ENCODE data around the gene PSENEN.
"Not testable (repeated sequence)": the region's sequence is repeated elsewhere in the genome, so short reads cannot be mapped to it uniquely, and the experiment has no call there.

Gene PSENEN

GRCh38 chr19:35752746-35753350, 7.4 kb downstream of the PSENEN start:
- DNase-seq: no peak

GRCh38 chr19:35753634-35754369, 8.4 kb downstream of the PSENEN start:
- DNase-seq: no peak

DNA sequence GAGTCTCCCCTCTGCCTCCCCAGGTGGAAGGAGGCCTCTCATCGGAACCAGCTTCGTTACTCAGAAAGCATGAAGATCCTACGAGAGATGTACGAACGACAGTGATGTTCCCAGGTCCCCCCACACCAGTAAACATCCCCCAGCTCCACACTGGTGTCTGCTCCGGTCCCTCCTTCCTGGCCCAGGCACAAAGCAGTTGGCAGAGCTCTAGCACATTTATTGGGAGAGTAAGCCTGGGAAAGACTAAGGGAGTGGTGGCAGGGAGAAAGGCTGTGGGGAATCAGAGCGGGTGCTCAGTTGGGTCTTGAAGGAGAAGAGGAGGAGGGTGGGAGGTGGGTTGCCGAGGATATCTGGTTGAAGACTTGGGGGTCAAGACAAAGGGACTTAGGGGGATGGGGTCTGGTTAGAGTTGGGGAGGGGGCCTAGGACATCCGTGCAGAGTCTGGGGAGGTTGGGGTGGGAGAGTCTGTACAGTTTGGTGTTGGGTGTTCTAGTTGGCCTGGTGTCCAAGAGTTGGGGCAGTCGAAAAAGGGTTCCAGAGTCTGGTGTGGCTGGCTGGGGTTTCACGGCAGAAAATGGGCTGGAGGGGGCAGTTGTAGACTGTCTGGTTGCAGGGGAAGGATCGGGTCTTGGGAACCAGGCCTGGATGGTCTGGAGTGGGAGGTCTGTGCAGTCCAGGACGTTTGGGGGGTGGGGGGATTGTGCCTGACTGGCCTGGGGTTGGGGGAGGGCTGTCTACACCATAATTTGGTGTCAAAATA, 9.1 kb downstream of the PSENEN start:
- no peak for DNase-seq

- no peak for DNase-seq
These were observed 9.7 kb downstream of the PSENEN start for GRCh38 chr19:35755131-35755549.

DNA sequence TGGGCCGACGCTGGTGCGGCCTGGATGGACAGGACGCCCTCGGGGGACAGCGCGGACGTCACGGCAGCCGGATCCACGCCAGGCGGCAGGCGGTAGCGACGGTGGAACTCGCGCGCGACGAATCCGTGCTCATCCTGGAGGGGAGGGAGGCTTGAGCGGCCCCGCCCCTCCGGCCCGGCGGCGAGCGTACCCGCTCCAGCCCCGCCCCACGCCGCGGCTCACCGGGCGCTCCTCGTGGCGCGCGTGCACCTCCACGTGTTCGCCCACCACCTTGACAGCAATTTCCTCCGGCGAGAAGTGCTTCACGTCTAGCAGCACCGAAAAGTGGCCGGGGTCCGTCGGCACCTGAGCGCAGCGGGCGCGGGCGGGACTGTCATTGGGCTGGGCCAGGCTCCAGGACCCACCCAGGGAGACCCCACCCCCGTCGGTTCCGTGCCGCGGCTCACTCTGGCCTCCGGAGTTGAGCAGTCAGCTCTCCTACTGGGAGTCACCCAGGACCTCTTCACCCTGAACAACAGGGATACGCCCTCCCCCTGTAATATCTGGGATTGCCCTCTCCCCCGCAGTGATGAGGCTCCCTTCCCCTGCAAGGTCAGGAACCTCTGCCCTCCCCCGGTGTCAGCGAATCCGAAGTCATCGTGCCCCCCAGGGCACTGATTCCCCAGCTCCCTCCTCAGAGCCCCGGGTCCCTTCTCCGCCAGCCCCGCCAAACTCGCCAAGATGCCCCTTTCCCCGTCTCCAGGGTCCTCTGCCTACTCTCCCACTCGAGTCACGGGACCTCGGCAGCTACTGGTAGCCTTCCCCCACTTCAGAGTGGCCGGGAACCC, 10.3 kb downstream of the PSENEN start:
- DNase-seq: no peak

DNA sequence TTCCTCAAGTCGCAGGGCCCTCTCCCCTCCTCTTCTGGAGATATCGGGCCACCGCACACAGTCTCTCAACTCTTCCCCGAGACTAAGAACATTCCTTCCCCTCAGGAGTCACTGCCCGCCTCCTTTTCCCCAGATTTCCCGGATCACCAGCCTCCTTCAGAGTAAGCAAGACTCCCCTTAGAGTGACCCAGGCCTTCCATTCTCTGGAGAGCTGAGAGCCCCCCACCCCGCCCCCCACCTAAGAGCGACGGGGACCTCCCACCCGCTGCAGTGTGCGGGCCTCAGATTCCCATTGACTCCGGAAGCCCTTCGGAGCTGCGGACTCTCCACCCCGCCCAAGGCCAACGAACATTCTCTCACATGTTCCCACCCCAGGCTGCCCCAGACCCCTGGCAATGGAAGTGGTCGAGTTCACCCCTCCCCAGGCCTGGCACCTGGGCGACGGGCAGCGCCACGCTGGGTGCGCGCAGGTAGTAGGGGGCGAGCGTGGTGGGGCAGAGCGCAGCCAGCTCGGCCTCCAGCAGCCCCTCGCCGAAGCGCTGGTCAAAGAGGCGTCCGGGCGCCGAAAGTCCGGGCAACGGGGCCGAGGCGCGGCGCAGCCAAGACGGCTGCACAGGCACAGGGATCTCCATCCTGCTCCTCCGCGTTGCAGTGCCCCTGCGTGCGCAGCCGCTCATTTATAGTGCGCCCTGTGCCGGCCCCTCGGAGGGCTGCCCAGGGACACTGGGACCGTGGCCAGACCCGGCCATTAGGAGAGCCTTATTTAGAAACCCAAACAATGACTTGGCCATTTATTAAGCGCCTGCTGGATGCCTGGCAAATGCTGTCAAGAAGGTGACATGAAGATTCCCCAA, 11.2 kb downstream of the PSENEN start, which contains the start of gene HSPB6:
Gene HSPB6 (minus strand): TSS at position 653 of the 854 bp plus-strand sequence. CDS start 21 bp downstream, at position 632.
- DNase-seq: no peak

DNA sequence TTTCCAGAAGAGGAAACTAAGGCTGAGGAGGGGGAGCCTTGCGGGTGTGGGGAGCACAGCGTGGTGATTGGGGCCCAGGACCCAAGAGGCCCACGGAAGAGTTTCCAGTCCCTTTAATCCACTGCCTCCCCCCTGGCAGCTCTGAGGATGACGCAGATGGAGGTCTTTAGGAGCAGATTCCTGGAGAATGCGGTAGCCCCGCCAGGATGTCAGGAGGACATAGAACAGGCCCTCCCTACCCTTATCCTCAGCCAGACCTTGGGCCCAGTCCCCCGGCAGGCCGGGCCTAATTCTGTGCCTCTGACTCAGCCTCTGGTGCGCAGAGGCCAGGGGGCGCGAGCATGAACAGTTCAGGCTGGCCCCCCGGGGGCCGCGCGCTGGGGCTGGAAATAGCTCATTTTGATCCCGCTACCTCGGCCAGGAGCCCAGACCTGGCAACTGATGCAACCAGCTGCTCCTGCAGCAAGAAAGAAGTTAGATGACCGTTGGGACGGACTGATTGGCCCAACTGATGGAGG, 11.8 kb downstream of the PSENEN start:
- DNase-seq: no peak

DNA sequence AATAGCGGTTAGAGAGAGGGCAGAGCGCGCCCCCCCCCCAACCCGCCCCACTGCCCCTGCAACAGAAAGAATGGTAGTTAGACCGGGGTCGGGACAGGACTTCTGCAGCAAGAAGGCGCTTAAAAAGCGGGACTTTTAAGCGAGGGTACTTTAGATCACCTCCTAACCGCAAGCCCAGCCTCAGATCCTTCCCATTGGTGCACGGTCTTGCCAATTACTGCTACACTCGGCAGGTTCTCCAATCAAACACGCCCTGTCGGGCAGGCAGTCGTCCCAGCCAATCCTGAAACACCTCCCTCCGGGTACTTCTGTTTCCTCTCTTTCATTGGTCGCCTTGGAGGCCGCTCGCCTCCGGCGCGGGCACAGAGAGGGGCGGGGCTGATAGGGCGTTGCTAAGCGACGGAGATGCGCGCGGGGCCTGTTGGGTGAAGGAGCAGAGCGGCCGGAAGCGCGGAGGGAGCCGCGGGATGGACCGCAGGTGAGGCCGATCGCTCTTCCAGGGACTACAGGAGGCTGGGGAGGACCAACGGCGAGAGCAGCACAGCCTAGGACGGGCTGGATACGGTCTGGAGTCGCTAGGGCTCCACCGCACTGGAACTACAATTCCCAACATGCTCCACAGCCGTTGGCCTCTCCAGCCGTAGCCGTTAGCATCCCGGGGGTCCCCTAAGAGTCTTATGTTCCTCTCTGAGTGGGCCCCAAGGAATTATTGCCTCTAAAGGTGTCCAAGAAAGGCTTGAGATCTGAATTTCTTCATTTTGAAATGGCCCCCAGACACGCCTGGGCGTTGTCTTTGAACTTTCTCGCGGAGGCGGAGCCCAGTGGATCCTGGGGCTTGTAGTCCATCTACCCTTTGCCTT, 12.5 kb downstream of the PSENEN start, which contains the start of gene PROSER3:
Gene PROSER3 (plus strand): TSS at position 428 of the 860 bp plus-strand sequence. CDS start 40 bp downstream, at position 468.
- DNase-seq: peak; percentile 97 to 98

DNA sequence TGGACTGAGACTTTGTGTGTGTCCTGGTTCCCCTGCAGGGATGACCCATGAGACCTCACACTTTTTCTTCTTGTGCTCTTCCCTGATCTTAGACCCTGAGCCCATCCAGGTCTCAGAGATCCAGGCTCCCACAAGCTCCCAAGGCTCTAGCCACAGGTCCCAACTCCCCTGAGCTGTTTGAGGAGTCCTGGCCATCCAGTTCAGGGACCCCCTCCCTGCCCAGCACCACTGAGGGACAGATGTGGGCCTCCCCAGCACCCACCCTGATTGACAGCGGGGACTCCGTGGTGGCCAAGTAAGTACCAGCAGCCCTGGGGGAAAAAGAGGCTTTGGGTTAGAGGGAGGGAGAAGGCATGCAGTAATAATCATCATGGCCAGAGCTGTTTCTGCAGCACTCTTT, 14.2 kb downstream of the PSENEN start:
- DNase-seq: no peak

DNA sequence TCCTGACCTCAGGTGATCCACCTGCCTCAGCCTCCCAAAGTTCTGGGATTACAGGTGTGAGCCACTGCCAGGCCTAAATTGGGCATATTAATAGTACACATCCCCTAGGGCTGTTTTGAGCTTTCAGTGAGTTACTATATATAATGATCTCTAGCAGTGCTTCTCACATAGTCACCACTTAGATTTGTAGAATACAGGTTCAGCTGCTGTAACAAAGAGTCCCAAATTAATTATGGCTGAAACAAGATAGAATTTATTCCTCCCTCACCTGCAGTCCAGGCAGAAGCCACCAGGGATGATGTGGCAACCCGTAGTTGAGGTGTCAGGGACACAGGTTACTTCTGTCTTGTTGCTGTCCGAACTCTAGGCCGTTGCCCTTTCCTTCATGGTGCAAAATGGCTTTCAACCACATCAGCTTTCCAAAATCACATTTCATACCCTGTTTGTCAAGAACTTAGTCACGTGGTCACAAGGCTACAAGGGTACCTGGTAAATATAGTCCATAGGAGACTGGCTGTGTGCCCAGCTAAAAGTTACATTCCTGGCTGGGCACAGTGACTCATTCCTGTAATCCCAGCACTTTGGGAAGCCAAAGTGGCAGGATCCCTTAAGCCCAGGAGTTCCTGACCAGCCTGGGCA, 15.4 kb downstream of the PSENEN start:
- DNase-seq: no peak

GRCh38 chr19:35764432-35765315, 19.2 kb downstream of the PSENEN start:
- DNase-seq: no peak

DNA sequence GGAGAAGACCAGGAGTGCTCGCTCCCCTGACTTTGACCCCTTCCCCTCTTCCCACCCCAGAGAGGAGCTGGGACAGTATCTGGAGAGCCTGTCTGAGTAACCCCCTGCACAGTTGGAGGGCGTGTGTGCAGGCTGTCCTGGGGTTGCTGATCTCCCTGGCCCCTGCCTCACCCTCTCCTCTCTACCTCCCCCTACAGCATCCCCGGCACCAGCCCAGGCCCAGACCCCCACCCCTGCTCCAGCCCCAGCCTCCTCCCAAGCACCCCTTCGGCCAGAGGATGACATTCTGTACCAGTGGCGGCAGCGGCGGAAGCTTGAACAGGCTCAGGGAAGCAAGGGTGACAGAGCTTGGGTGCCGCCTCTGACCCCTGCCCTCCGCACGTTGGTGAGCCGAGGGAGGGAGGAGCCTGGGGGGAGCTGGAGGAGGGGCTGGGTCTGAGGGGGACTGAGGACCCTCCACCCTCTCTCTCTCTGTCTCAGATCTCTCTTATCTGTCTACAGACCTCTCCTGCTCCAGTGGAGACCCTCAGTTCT, 21.2 kb downstream of the PSENEN start:
- DNase-seq: no peak

GRCh38 chr19:35767288-35768081, 22.0 kb downstream of the PSENEN start:
- DNase-seq: no peak

- DNase-seq: no peak
These were observed 22.6 kb downstream of the PSENEN start for GRCh38 chr19:35768082-35768421.

- not testable (repeated sequence) for DNase-seq
These were observed 26.9 kb downstream of the PSENEN start for GRCh38 chr19:35772362-35772761.

DNA sequence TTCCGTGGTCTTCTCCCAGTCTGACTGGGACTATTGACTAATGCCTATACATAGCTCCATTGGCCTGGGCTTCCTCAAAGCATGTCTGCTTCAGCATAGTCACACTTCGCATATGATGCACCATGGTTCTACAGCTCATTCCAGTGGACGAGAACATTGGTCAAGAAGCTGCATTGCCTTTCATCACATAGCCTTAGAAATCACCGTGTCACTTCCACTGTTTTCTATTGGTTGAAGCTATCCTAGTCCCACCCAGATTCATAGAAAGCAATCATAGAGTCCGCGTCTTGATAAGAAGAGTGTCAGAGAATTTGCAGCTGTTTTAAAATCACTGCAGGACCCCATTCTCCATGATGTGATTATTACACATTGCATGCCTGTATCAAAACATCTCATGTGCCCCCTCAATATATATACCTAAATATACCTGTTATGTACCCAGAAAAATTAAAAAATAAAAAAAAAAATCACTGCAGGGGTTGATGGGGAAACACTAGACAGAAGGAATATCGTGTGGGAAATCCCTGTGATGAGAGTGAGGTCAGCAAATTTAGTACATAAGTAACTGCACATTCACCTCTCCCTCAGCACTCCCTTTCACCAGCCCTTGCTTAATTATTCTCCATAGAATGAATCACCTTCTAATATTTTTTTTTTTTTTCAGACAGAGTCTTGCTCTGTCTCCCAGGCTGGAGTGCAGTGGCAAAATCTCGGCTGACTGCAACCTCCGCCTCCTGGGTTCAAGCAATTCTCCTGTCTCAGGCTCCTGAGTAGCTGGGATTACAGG, 27.8 kb downstream of the PSENEN start:
- DNase-seq: no peak

Data from NCI-H187 (cell line).